KG1 (cell line): ENCODE results near the gene BRD4.

Source experiments
- DNase-seq: peaks from one replicate; lab custom pipeline; 2025; lab: John Stamatoyannopoulos, UW

Gene BRD4

GRCh38 chr19:15248648-15249527, 83.5 kb downstream of the BRD4 start:
- DNase-seq: no peak

- DNase-seq: no peak
Measured at GRCh38 chr19:15248106-15248505, 84.2 kb downstream of the BRD4 start.

- DNase-seq: no peak
Measured at GRCh38 chr19:15247107-15248014, 85.0 kb downstream of the BRD4 start.

GRCh38 chr19:15246198-15246481, 86.2 kb downstream of the BRD4 start:
- no peak for DNase-seq

GRCh38 chr19:15245370-15246197, 86.8 kb downstream of the BRD4 start:
- DNase-seq: no peak

- DNase-seq: no peak
Measured at GRCh38 chr19:15244808-15245207, 87.5 kb downstream of the BRD4 start.

- DNase-seq: no peak
Measured at GRCh38 chr19:15244106-15244803, 88.1 kb downstream of the BRD4 start.

- DNase-seq: no peak
Measured at GRCh38 chr19:15243236-15243957, 88.9 kb downstream of the BRD4 start.

- DNase-seq: no peak
Measured at GRCh38 chr19:15241259-15241910, 91.0 kb downstream of the BRD4 start.

- DNase-seq: no peak
Measured at GRCh38 chr19:15240515-15240914, 91.8 kb downstream of the BRD4 start.

GRCh38 chr19:15239337-15239949, 92.9 kb downstream of the BRD4 start:
- no peak for DNase-seq

GRCh38 chr19:15238639-15239155, 93.6 kb downstream of the BRD4 start:
- DNase-seq: no peak

GRCh38 chr19:15237759-15238638, 94.3 kb downstream of the BRD4 start:
- no peak for DNase-seq

GRCh38 chr19:15236886-15237285, 95.5 kb downstream of the BRD4 start:
- no peak for DNase-seq

GRCh38 chr19:15235781-15236180, 96.6 kb downstream of the BRD4 start:
- DNase-seq: no peak

- no peak for DNase-seq
Measured at GRCh38 chr19:15234431-15235130, 97.8 kb downstream of the BRD4 start.

GRCh38 chr19:15231271-15231670, 101.1 kb downstream of the BRD4 start:
- no peak for DNase-seq

- no peak for DNase-seq
Measured at GRCh38 chr19:15227261-15227660, 105.1 kb downstream of the BRD4 start.
